CD4-positive, alpha-beta T cell treated with Interferon gamma for 1 hour (primary cell): ENCODE data around the gene DLG5.

ENCODE experiments used
- DNase-seq: peaks from one replicate; pipeline ENCODE4 v3.0.0-alpha.2; 2020

DLG5 gene

GRCh38 chr10:77746047-77746707 lies 180.4 kb downstream of the DLG5 start:
- no peak for DNase-seq

- no peak for DNase-seq
These were observed 182.3 kb downstream of the DLG5 start for GRCh38 chr10:77744245-77744644.

- no peak for DNase-seq
These were observed 184.4 kb downstream of the DLG5 start for GRCh38 chr10:77742172-77742571.

GRCh38 chr10:77741746-77742145 lies 184.8 kb downstream of the DLG5 start:
- no peak for DNase-seq
